Activated CD4-positive, alpha-beta T cell treated with anti-CD3 and anti-CD28 coated beads for 24 hours (primary cell): ENCODE measurements around the gene CXorf66.
"Not testable (repeated sequence)": the region's sequence is repeated elsewhere in the genome, so short reads cannot be mapped to it uniquely, and the experiment has no call there.

Experiments used
- DNase-seq, 2 donors: peaks; one replicate each; pipeline ENCODE4 v3.0.0-alpha.2; 2020; ENCODE audit warnings: low read depth in 2 of 2

Gene CXorf66

GRCh38 chrX:139965421-139965820 lies at the start of gene CXorf66:
TSS of gene CXorf66 (minus strand) at chrX:139965521. CDS start at chrX:139965496, 25 bp downstream.
- no peak for DNase-seq

- no peak for DNase-seq
These were observed 17.5 kb upstream of the CXorf66 start for GRCh38 chrX:139982856-139983255.

GRCh38 chrX:139974471-139974870 lies 9.2 kb upstream of the CXorf66 start:
- no peak for DNase-seq

- no peak for DNase-seq
These were observed 7.6 kb upstream of the CXorf66 start for GRCh38 chrX:139972629-139973624.

GRCh38 chrX:139972113-139972512 lies 6.8 kb upstream of the CXorf66 start:
- DNase-seq = no peak

GRCh38 chrX:139971394-139971749 lies 6.1 kb upstream of the CXorf66 start:
- no peak for DNase-seq

- DNase-seq = no peak
These were observed 4.0 kb upstream of the CXorf66 start for GRCh38 chrX:139969286-139969685.

GRCh38 chrX:139967750-139968149 lies 2.4 kb upstream of the CXorf66 start:
- DNase-seq = no peak

- DNase-seq = no peak
These were observed 2.0 kb upstream of the CXorf66 start for GRCh38 chrX:139967300-139967699.

GRCh38 chrX:139966159-139966558 lies 838 bp upstream of the CXorf66 start:
- not testable (repeated sequence) for DNase-seq

- not testable (repeated sequence) for DNase-seq
These were observed 4.2 kb downstream of the CXorf66 start for GRCh38 chrX:139961091-139961490.

GRCh38 chrX:139949703-139950102 lies 15.6 kb downstream of the CXorf66 start:
- no peak for DNase-seq

GRCh38 chrX:139945075-139945474 lies 20.2 kb downstream of the CXorf66 start:
- DNase-seq = no peak

- no peak for DNase-seq
These were observed 29.1 kb downstream of the CXorf66 start for GRCh38 chrX:139936259-139936658.

GRCh38 chrX:139933904-139934303 lies 31.4 kb downstream of the CXorf66 start:
- no peak for DNase-seq

- DNase-seq = peak; percentile 62 to 69
These were observed 32.2 kb downstream of the CXorf66 start, which contains the start of gene ATP11C for GRCh38 chrX:139932901-139933796. TSS of gene ATP11C (minus strand) at chrX:139933053. CDS start at chrX:139932042, 1,011 bp downstream.

GRCh38 chrX:139932073-139932900 lies 33.0 kb downstream of the CXorf66 start:
- peak in 1 of 2 donors; percentile 2 for DNase-seq

- no peak for DNase-seq
These were observed 33.7 kb downstream of the CXorf66 start for GRCh38 chrX:139931646-139932072.

GRCh38 chrX:139930916-139931645 lies 34.2 kb downstream of the CXorf66 start:
- DNase-seq = no peak

GRCh38 chrX:139930401-139930800 lies 34.9 kb downstream of the CXorf66 start:
- DNase-seq = no peak

GRCh38 chrX:139929876-139930275 lies 35.4 kb downstream of the CXorf66 start:
- no peak for DNase-seq
